Neural cell (in vitro differentiated cells): Measurements from ENCODE around the gene ZNF284.

Experiments used
- CTCF ChIP-seq: fragments of 450-650 bp; IDR thresholded peaks from 2 replicates; pipeline ENCODE4 v1.5.1; 2014; ENCODE audit warnings: antibody characterized with exemption, mild to moderate bottlenecking, moderate library complexity; ENCODE audit not compliant: poor library complexity, severe bottlenecking
- EP300 ChIP-seq: fragments of 450-650 bp; conservative IDR thresholded peaks from 2 replicates; pipeline ENCODE4 v1.6.1; 2014; ENCODE audit warnings: antibody characterized with exemption, mild to moderate bottlenecking, moderate library complexity; ENCODE audit not compliant: poor library complexity, severe bottlenecking
- EZH2 ChIP-seq: fragments of 200-600, 300-800 bp; shearing (Covaris generic), sonication (generic); IDR thresholded peaks from 2 replicates; pipeline ENCODE4 v1.6.1; 2014; ENCODE audit warnings: antibody characterized with exemption, low read length, borderline replicate concordance, mild to moderate bottlenecking; ENCODE audit not compliant: insufficient read depth, poor library complexity, severe bottlenecking
- POLR2AphosphoS5 ChIP-seq: IDR thresholded peaks from 2 replicates; pipeline ENCODE4 v1.6.1; 2012

- TF ChIP-seq CTCF (no peak), EP300 (no peak), POLR2AphosphoS5 (no peak), EZH2 (no peak)
These were observed 40.8 kb downstream of the ZNF284 start for GRCh38 chr19:44112802-44113137.
